IPS DF 19.7 (cell line): ENCODE measurements around the gene PRKCE.

Experiments used
- DNase-seq: peaks from one replicate; pipeline ENCODE4 v3.0.0-alpha.2; 2013; ENCODE audit warnings: low read depth, low spot score

PRKCE gene

DNA sequence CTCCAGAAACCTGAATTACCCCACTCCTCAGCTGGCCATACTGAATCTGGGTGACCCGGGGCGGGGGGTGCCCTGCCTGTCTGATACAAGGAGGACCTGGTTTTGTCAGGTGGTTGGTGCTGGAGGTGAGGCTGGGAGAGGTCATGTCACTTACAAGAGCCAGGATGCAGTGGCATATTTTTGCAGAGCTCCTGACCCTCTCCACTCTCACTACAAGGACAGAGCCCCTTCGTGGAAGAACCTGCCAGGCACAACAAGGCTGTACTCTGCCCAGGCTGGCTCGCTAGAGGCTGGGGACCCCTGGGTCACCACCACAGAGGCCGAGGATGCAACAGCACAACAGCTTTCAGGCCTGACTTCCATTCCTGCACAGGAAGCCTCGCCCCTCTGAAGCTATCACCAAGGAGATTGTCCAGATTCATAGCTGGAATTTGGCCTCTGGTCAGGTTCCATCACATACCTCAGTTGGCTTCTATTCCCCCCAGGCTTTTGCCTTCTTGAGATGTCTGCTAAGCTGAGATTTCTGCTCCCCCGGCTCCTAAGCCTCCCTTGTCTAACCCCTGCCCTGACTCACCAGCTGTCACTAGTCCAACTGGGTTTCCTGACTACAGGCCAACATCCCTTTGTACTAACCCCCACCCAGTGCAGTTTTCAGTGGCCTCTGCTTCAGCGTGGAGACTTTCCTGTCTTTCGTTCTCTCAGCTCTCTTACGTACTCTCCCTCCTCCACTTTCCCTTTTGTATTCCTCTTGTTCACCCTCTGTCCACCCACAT, 513.2 kb downstream of the PRKCE start:
- no peak for DNase-seq

DNA sequence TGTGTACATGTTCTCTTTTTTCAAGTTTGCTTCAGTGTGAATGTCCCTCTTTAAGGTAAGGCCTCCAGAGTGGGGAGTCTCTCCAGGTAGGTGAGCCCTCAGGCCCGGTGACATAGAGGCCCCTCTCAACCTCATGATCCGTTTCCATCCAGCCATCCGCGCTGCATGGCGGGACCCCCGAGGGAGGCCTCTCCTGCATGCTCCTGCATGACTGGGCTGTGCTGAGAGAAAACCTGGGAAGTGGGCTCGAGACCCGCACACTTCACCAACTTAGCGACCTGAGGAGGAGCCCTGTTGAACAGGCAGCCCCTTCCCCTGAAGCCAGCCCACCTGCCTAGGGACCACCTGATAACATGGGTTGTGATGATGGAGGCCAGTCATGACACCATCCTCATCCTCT, 514.4 kb downstream of the PRKCE start:
- DNase-seq = no peak

- DNase-seq = no peak
These were observed 515.9 kb downstream of the PRKCE start for GRCh38 chr2:46167406-46167805.

DNA sequence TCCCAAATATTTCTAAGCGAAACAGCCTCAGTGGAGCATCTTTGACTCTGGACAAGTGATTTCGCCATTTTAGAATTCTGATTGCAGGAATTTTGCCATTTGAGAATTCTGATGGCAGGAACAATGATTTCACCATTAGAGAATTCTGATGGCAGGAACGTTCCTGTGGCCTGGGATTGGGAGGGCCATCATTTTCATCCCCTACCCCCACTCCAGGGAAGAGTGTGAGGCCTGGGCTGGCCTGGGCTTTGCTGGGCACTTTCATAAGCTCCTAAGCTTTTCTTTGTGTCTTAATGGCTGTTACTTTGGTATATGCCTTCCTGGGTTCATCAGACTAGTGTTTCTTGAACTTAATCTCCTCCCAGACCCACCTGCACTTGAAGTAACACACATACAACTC, 516.4 kb downstream of the PRKCE start:
- DNase-seq = no peak

GRCh38 chr2:46169467-46169866, 518.0 kb downstream of the PRKCE start:
- DNase-seq = no peak

DNA sequence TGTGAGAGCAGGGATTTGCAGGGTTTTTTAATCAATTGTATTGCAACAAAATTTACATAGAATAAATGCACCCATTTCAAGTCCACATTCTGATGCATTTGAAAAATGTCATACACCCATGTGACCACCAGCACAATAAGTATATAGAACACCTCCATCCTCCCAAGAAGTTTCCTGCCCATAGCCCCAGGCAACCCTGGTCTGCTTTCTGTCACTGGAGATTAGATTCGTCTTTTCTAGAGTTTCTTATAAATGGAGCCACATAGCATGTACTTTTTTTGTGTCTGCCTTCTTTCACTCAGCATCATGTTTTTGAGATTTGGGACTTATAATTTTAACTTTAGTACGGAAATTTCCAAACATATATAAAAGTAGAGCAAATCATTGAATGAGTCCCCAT, 518.6 kb downstream of the PRKCE start:
- DNase-seq = no peak

- no peak for DNase-seq
These were observed 519.3 kb downstream of the PRKCE start for GRCh38 chr2:46170611-46171350.

DNA sequence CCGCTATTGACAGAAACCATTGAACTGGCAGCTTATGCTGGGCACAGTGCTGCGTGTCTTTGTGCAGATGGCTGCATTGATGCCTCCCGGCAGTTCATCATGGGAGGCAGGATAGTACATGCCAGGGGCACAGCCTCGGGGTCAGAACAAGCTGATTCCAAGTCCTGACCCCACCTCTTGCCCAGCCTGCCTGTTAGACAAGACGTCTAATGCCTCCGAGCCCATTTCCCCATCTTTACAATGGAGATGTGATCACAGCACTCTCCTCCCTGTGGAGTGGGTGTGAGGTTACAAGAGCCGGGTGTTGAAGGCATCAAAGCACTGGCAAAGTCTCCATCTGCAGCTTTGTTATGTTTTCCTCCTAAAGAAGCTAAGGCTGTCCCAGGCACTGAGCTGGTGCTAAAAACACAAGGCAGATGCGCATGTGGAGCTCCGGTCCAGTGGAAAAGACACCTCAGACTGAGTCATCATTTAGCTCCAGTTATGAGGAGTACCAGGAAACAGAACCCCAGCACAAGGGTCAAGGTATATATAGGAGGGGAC, 520.0 kb downstream of the PRKCE start:
- no peak for DNase-seq

- DNase-seq = no peak
These were observed 520.6 kb downstream of the PRKCE start for GRCh38 chr2:46171996-46172546.

DNA sequence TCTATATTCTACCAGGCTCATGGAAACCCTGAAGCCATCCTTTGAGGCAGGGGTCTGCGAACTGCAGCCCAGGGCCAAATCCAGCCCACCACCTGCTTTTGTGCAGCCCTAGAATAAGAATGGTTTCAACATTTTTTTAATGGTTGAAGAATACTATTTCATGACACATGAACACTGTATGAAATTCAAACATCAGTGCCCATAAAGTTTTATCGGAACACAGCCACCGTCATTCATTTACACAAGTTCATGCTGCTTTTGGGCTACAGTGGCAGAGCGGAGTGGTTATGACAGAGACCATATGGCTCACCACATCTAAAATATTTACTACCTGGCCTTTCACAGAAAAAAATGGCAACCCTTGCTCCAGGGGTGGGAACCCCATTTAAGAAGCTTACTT, 521.6 kb downstream of the PRKCE start:
- DNase-seq = no peak

GRCh38 chr2:46173636-46174250, 522.3 kb downstream of the PRKCE start:
- DNase-seq = no peak

GRCh38 chr2:46174345-46175170, 523.1 kb downstream of the PRKCE start:
- DNase-seq = no peak

DNA sequence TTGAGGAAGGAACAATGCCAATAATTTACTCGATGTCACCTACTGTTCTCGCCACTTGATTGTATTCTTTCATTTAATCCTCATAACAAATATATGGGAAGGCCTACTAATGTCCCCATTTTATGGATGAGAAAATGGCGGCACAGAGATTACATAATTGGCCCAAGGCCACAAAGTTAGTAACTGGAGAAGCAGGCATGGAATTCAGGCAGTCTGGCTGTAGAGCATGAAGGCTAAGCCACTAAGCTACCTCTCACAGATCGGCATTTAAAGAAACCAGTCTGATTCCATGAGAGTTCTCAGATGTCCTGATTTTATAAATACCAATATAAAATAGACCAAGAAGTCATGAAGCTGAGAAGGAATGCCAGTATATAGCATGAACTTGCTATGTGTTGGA, 523.9 kb downstream of the PRKCE start:
- DNase-seq = no peak

- no peak for DNase-seq
These were observed 526.1 kb downstream of the PRKCE start for GRCh38 chr2:46177461-46178089.

GRCh38 chr2:46179037-46179621, 527.7 kb downstream of the PRKCE start:
- no peak for DNase-seq

- DNase-seq = no peak
These were observed 528.7 kb downstream of the PRKCE start for GRCh38 chr2:46180189-46180588.

GRCh38 chr2:46181306-46181705, 529.8 kb downstream of the PRKCE start:
- DNase-seq = no peak

- DNase-seq = no peak
These were observed 530.5 kb downstream of the PRKCE start for GRCh38 chr2:46181789-46182530.

- DNase-seq = no peak
These were observed 532.0 kb downstream of the PRKCE start for GRCh38 chr2:46183426-46183825.
